HG03280 (cell line): Measurements from ENCODE around the gene OVOL1.
A peak's percentile ranks its signal among the peaks of the same experiment; 100 is the strongest.

Source experiments
- ATAC-seq: cut with Tn5 transposase; IDR thresholded peaks from one replicate; pipeline ENCODE4 v1.9.1; 2021; ENCODE audit warnings: mild to moderate bottlenecking, moderate library complexity; ENCODE audit not compliant: unreplicated experiment

The OVOL1 gene

DNA sequence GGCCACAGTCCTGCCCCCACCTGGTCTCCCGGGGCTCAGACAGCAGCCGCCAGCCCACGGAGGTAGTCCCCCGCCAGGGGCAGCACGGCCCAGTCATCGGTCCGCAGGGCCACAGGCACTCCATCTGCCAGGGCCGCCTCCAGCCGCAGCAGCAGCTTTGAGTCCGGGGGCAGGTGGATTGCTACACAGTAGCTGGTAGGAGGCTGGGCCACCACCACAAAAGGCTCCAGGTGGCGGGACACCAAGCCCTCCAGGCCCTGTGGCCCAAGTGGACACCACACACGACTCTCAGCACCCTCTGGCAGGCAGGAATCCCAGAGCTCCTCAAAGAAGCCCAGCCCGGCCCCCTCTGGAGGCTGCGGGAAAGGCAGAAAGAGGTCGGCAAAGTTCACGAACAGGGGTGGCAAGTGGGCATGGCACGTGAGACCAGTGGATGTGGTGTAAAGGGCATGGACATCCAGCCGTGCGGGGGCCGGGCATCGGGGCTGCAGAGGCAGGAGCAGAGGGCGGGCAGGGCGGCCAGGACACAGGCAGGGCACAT is 9.0 kb upstream of the OVOL1 start:
- ATAC-seq: no peak

DNA sequence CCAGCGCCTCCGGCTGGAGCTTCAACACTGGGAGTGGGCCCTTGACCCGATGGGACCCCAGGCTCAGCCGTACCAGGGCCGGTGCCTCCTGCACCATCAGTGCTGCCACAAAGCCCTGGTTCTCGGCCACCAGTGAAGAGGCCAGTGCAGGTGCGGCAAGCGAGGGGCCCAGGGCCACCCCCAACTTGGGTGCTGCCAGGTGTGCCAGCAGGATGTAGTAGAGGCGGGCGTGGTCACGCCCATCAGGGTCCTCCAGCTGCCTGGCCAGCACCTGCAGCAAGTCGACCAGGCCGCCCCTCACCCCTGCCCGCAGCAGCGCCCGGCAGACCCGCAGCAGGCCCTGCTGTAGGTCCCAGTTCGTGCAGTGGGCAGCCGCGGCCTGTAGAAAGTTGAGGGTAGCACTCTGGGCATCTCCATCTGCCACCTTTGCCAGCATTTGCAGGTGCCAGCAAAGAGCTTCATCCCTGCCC is 8.4 kb upstream of the OVOL1 start:
- no peak for ATAC-seq

DNA sequence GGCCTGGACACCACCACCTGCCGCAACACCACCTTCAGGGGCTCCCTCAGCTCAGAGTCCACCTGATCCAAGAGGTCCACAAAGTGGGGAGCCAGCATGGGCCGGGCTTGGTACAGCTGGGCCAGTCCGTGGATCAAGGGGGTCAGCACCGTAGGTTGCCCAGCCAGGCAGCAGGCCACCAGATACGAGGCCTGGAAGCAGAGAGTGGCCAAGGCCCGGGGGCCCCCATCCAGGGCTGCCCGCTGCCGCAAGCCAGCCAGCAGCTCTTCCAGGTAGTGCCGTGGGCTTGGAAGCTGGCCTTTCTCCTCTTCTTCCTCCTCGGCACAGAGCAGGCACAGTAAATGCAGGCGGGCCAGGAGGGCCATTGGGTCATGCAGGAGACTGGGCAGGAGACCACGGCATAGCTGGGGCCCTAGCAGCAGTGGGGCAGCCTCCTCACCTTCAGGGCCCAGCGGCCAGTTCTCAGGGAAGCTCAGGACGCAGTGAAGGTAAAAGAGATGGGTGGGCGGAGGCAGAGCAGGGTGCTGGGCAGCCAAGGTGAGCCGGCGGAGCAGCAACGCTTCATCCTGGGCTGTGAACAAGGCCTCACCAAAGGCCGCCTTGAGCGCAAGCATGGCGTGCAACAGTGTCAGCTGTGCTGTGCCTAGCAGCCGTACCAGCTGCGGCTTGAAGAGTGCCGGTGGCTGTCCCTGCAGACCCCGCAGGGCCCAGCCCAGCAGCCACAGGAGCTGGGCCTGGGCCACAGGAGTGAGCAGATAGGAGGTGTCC is 7.8 kb upstream of the OVOL1 start:
- no peak for ATAC-seq

GRCh38 chr11:65779669-65779918 is 7.3 kb upstream of the OVOL1 start:
- no peak for ATAC-seq

DNA sequence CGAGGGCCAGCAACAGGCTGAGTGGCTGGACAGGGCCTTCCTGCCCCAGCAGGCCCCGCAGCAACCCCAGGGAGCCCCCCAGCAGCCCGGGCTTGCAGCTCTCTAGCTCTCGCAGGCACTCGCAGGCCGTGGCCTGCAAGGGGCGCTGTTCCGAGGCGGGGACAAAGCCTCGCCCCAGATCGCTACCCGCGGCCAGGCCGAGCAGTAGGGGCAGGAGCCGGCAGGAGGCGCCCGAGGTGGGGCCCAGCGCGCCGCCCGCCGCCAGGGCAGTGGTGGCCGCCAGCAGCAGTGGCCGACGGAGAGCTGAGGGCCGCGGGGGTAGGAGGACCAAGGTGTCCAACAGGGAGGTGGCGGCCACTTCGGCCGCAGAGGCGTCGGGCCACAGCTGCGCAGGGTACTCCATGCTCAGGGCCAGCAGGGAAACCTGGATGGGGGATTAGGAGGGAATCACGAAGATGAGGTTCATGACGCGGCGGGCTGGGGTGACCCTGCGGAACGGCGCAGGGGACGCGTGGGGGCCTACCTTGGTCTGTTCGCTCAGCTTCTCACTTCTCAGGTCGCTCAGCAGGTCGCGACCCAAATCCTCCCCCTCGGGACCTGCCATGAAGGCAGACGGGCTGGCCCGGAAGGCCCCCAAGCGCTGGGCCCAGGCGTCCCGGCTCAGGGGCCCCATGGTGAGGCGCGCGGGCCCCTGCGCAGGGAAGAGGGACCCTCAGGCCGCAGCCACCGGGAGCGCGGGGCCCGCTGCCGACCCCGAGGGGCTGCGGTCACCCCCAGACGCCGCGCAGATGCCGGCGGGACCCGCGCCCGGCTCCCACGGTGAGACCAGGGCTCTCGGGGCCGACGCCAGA is 6.7 kb upstream of the OVOL1 start:
- peak; percentile 55 for ATAC-seq

DNA sequence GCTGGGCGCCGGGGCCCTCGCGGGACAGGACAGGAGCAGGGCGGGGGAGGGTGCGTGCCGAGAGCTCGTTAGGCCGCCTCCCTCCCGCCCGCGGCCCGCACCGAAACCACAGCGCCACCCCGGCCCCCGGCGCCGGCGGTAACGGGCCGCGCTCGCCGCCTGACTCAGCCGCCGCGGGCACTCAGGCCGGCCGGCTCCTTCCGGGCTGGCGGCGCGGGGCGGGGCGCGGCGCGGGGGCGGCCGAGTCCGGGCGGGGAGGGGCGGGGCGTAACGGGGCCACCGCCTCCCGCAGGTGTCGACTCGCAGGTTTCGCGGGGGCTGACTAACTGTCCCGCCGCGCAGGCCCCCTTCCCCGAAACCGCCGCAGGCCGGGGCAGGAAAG is 6.1 kb upstream of the OVOL1 start, which contains the start of gene AP5B1:
Gene AP5B1, minus strand, starts transcription at position 207 of the 382 bp plus-strand sequence. CDS start 385 bp downstream, outside the sequence.
- ATAC-seq: peak; percentile 73

DNA sequence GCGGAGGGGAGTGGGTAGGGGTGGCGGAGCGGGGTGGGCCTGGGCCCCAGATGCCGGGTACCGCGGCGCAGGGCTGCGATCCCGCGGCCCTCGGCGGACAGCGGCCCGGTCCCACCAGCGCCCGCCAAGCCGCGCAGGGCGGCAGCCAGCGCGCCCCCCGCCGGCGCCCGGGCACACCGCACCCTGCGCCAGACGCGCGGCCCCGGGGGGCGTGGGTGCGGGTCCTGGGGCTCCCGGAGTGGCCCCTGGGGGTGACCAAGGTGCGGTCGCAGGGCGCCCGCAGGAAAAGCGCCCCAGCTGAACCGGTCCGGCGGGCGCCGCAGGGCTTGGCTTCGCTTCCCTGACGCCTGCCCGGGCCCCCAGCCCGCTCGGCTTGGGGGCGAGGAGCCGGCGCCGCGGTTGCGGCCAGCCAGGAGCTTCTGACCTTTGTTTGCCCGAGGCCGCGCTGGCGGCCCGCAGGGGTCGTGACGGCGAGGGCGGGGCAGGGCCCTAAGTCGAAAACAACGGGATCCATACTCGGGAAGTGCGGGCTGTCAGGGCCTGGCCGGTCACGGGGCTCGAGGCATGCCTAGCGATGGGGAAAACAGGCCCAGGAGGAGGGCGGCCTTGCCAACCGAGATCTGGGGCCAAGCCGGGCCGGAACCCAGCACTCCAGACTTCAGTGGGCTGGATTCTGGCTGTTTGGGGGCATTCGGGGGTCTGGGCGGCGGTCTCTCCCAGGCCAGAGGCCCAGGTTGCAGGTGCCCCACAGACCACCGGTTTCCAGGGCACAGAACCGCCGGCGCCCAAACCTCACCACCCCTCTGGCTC is 5.5 kb upstream of the OVOL1 start:
- peak; percentile 35 for ATAC-seq

DNA sequence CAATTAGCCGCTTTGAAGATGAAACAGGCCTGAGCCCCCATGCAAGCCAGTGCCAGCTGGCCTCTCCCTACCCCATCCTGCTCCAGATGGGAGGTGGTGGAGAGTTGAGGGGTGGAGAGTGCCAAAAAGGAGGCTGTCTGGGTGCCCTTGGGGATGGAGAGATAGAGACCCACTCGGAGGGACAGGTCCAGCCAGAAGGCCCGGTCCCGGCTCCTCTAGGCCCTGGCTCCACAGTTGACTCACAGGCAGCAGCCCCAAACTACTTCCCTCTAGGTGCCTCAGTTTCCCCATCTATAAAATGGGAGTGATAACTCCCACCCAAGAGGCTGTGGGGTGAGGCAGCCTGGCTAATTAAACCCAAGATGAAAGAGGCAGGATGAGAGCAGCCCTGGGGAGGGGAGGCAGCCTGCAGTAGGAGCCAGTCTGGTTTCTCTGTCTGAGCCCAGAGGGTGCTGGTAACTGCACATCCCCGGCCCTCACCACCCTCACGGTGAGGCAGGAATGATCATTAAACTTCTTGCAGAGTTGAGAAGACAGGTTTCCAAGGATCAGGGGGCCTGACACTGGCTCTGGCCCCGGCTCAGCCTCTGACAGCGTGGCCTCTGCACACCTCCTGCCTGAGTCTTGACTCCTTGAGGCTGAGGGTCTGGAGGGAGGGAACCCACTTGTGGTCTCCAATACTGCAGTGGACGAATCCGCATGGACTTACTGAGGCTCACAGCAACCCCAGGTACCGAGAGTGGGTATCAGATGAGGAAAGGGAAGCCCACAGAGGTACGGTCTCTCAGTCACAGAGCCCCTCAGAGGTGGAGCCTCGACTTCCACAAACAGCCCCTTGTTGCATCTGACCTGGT is 4.7 kb upstream of the OVOL1 start:
- no peak for ATAC-seq

DNA sequence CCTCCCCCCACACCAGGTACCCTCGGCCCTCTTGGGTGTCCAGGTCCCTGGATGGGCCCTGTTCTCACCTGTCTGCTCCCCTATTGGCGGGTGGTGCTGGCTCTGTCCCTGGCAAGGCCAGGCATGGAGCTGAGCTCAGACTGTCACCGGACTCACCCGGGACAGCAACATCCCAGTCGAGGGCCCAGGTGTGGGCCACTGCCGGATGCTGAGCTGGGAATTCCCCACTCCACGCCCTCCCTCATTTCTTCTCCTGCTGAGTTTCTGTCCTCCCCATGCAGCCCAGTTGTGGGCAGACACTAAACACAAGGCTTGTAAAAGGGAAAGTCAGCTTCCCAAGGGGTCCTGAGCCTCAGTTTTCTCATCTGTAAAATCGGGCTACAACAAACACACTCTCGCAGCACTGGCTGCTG is 4.0 kb upstream of the OVOL1 start:
- ATAC-seq: no peak

- ATAC-seq: no peak
These were observed 1.4 kb upstream of the OVOL1 start for GRCh38 chr11:65785319-65786007.

GRCh38 chr11:65786008-65786785 is 666 bp upstream of the OVOL1 start:
- no peak for ATAC-seq

DNA sequence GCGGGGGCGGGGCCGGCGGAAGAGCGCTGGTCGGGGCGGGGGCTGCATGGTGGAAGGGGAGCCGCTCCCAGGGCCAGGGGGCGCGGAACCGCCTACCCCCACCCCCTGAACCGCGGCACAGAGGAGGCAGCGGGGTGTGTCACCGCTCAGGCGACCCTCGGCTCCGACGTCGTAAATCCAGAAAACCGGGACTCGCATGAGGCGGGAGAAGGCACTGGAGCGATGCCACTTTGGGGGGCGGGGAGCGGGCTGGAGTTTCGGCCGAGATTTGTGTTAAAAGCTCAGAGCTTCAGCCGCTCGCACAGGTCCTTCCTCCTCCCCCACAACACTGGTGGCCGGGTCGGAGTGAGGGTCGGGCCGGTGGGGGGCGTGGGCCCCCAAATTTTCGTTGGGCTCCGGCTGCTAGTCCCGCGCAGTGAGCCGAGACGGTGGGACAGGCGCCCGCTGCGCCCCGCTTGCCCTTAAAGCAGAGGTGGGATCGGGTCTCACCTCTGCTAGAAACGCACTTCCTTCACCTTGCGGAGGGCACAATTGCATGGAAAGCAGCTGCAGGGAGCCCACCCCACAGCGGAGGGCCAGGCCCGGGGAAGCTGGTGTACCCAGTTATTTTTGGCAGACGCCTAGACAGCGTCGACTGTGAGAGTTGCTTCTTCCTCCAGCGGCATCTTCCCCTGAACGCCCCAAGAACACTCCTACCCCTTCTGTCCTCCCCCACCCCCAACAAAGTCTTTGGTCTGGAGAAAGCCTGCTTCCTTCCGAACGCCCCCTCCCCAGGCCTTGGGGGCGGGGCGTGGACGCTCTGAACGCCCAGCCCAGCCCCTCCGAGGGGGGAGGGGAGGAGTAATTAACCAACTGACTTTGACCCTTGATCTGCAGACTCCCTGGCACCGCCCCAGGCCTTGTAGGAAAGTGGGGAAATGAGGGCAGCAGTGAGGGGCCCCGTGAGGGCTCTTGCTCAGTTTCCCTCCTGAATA is 1.1 kb downstream of the OVOL1 start:
- ATAC-seq: no peak

- no peak for ATAC-seq
These were observed 2.0 kb downstream of the OVOL1 start for GRCh38 chr11:65788821-65789220.

- no peak for ATAC-seq
These were observed 2.6 kb downstream of the OVOL1 start for GRCh38 chr11:65789230-65790103.

GRCh38 chr11:65790104-65790901 is 3.4 kb downstream of the OVOL1 start:
- no peak for ATAC-seq
